OCI-LY3 (cell line): ENCODE measurements around the gene NDUFS6.

Experiments
- EZH2phosphoT487 ChIP-seq: fragments of 200-600 bp; shearing (Covaris generic); IDR thresholded peaks from 2 replicates; pipeline ENCODE4 v1.6.1; 2018; ENCODE audit warnings: antibody characterized with exemption, mixed run types, low read depth
- TF ChIP-seq, protein P1 (sequence below): fragments of 200-600, 300-600 bp; sonication (generic); IDR thresholded peaks from 2 replicates; pipeline ENCODE4 v1.5.1; 2014; ENCODE audit warnings: antibody characterized with exemption, low read length, low read depth

DNA sequence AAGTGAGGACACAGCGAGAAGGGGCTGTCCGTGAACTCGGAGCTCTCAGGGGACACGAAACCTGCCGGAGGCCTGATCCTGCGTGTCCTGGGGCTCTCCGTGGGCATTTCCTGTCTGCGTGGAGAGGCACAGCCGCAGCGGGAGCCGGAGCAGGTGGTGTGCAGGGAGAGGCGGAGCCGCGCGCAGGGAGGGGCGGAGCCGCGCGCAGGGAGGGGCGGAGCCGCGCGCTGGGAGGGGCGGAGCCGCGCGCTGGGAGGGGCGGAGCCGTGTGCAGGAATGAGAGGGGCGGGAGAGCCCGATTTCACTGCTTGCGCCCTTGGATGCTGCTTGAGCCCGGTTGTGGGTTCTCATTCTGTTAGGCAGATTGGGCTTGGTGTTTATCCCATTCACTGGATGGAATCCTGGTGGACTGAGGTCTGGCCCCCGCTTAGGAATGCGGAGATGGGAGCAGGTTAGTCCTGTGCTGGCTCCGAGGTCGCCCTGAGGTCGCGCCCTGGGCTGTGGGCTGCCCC, 26.7 kb downstream of the NDUFS6 start:
- TF ChIP-seq, protein P1, sequence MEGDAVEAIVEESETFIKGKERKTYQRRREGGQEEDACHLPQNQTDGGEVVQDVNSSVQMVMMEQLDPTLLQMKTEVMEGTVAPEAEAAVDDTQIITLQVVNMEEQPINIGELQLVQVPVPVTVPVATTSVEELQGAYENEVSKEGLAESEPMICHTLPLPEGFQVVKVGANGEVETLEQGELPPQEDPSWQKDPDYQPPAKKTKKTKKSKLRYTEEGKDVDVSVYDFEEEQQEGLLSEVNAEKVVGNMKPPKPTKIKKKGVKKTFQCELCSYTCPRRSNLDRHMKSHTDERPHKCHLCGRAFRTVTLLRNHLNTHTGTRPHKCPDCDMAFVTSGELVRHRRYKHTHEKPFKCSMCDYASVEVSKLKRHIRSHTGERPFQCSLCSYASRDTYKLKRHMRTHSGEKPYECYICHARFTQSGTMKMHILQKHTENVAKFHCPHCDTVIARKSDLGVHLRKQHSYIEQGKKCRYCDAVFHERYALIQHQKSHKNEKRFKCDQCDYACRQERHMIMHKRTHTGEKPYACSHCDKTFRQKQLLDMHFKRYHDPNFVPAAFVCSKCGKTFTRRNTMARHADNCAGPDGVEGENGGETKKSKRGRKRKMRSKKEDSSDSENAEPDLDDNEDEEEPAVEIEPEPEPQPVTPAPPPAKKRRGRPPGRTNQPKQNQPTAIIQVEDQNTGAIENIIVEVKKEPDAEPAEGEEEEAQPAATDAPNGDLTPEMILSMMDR: no peak
- no peak for TF ChIP-seq EZH2phosphoT487
